HPDE6-E6E7 (cell line): Measurements from ENCODE around the gene KTN1.

Source experiments
- DNase-seq: peaks from one replicate; pipeline ENCODE4 v3.0.0; 2011; ENCODE audit warnings: missing footprints; ENCODE audit errors: extremely low spot score

The KTN1 gene

DNA sequence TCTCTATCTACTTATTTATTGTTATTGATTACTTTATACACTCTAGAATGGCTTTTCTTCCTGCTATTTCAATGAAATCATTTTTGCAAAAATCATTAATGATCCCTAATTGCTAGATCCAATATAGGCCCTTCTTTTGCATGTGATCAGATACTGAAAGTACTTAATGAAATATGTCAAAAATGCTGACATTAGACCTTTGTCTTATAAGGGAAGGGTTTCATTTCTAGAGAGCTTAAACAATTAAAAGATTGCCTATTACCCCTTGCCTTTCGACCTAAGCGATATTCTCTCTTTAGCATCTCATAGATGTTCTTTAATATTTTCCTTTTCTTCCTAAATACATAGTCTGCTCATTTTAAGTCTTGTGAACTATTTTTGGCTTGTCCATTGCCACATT, 101.1 kb downstream of the KTN1 start:
- no peak for DNase-seq

DNA sequence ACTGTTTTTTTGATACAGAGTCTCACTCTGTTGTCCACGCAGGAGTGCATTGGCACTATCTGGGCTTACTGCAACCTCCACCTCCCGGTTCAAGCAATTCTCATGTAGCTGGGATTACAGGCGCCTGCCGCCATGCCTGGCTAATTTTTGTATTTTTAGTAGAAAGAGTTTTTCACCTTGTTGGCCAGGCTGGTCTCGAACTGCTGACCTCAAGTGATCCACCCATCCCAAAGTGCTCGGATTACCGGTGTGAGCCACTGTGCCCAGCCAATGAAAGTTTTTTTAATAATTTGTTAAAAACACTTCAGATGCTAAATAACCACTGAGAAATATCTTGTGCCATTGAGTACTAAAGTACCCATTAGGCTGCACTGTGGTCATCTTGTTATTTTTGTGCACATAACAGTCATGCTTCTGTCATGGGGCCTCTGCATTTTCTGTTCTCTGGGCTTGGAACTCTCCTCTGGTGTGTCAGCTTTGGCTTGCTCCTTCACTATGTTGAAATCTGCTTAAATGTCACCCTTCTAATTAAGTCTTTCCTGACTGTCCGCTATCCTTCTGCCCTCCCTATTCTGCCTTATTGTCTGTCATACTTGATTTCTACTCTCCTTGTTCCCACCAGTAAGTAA, 105.1 kb downstream of the KTN1 start:
- no peak for DNase-seq

DNA sequence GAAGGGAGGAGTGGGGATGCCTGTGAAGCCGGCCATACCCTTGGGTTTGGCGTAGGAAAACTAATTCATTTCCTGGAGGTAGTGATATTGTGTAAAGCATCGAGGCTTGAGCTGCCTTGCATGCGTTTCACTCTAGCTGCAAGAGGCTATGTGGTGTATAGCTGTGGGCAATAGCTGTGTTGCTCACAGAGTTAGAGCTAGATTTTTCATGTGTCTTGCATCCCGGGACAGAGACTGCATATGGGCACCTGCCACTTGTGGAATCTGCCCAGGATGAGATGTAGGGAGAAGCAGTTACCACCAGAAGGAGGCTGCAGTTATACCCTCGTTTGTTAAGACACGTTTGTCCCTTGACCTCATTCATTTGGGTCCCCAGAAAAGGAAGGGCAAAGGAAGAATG, 106.7 kb downstream of the KTN1 start:
- DNase-seq = no peak

DNA sequence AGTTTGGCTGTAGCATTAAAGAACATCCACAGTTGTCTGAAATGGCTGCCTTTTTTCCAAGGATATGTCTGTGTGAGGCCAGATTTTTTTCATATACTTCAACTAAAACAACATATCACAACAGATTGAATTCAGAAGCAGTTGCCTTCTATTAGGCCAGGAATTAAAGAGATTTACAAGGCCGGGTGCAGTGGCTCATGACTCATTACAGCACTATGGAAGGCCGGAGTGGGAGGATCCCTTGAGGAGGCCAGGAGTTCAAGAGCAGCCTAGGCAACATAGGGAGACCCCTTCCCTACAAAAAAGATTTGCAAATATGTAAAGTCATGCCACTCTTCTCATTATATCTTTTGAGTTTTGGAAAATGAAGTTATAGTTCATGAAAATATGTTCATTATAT, 108.6 kb downstream of the KTN1 start:
- DNase-seq = no peak

DNA sequence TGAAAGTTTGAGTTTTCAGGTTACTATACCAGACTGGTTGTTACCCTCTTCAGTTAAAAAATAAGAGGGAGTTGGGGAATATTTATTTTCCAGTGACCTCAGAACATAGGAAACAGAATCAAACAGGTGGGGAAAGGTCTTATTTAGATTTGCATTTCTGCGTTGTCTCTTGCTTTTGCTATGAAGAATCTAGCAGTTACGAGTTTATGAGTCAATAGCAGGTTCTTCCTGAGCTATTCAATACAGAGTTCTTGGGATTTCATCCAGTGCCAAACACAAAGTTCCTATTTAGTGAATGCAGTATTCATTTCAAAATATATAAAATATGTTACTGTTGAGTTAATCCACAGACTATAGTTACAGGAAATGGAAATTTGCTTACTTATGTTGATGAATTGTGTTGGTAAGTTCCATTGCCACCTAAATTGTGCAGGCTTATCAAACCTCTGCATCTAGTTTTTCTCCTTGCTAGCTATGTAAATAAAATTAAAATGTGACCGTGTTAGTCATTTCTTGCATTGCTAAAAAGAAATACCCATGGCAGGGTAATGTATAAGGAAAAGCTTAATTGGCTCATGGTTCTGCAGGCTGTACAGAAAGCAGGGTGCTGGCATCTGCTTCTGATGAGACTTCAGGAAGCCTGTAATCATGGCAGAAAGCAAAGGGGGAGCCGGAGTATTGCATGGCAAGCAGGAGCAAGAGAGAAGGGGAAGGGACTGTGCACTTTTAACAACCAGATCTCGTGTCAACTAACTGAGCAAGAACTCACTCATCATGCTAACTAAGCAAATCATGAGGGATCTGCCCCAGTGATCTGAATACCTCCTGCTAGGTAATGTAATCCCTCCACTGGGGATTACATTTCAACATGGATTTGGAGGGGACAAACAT, 110.2 kb downstream of the KTN1 start:
- DNase-seq = no peak

DNA sequence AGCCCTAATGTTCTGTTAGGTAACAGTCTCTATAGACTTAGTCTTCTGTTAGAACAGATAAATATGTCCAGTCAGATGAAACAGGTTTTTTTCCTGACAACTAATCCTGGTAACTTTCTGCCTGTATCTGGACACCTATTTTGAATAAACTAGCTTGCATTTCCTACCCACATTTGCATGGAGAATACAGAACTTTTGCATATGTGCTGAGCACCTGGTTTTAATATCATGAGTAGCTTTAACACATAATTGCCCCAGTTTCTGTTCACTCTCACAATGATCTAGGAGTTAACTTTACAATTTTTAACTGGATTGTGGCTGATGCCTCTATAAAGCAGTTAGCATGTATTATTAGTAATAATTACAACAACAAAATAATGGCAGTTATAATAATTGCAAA, 111.7 kb downstream of the KTN1 start:
- DNase-seq = no peak

DNA sequence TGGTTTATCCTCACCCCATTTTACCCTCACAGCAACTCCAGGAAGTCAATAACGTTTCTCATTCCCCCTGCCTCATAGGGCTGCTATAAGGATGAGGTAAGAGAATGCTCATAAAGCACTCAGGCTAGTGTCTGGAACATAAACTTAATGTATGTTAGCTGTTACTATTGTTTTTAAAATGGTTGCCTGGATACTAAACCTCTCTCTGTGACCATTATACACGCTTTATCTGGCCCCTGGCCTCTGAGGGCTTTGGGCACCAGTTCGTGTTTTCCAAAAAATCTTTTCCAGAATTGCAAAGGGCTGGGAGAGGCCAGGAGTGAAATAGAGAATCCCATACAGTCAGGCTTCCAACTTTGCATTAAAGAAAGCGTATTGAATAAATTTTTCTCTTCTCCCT, 113.9 kb downstream of the KTN1 start:
- no peak for DNase-seq

DNA sequence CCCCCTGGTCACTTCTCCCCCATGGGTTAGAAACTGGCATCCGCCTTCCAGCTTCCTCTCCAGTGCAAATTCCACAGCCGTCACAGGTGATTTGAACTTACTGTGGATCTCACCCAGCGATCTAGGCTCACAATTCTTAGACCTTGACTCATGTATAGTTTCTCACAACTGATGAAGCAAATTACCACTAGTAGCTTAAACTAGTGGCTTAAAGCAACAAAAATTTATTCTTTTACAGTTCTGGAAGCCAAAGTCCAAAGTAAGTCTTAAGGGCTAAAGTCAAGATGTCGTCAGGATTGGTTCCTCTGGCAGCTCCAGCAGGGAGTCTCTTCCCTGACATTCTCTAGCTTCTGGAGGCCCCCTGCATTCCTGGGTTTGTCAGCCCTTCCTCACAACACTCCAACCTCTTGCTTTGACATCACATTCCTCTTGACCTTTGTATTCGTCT, 117.4 kb downstream of the KTN1 start:
- DNase-seq = no peak

DNA sequence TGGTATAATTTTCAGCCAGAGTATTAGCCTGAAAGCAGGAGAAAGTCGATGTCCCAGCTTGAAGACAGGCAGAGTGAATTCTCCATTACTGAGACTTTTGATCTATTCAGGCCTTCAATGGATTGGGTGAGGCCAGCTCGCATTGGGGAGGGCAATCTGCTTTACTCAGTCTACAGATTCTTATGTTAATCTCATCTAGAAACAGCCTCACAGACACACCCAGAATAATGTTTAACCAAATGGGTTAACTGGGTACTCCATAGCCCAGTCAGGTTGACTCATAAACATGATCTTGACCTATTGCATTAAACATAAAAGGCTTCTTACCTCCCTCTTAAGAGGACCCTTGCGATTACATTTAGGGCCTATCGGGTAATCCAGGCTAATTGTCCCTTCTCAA, 118.0 kb downstream of the KTN1 start:
- DNase-seq = no peak

DNA sequence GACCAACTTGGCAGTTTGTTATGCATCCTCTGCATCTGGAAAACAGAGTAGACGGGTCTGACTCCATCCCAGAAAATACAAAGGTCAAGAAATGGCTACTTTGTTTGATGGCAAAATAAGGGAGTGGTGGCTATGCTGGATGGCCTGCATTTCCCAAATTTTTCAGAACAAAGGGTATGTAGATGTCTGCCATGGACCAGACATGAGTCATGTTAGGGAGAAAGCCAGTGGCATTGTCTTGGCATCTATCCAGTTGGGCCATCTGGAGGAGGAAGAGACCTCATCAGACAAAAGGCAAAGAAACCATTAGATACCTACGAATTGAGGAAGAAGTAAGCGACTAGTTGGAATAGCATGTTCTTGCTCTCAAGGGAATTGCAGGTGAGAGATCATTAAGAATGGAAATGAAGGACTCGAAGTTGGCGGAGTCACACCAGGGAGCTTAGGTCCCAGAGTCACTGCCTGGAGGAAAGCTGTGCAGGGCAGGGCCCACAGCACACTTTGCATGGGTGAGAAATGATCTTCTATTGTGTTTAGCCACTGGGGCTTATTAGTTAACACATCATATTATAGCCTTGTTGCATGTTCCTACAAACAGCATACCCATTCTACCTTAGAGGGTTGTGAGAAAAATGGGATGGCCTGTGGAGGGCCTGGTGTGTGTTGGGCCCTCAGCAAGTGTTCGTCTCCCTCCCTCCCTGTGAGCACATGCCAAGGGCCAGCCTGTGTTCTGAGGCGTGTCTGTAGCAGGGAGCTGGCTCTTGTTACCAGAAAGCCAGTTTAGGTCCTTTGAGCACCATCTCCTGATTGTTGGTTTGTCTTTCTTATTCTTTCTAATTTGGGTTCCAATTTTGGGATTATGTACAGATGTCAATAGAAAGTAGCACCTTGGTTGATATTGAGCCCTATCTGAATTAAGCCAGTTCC, 119.4 kb downstream of the KTN1 start:
- DNase-seq = no peak

DNA sequence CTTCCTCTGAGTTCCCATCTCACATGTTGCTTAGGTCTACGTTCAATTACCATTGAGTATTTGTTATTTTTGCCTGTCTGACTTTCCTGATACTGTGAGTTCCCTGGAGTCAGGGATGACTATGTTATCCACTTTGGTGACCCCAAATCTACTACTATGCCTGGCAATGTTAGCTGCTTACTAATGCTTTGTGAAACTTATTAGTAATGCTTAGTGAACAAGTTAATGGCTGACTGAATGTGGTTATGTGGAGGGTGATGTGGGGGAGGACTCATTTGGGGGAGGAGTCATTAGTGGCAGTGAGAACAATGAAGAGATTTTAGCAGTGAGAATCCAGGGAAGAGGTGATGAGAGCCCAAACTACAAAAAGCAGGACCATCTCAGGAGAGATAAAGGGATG, 121.6 kb downstream of the KTN1 start:
- no peak for DNase-seq

DNA sequence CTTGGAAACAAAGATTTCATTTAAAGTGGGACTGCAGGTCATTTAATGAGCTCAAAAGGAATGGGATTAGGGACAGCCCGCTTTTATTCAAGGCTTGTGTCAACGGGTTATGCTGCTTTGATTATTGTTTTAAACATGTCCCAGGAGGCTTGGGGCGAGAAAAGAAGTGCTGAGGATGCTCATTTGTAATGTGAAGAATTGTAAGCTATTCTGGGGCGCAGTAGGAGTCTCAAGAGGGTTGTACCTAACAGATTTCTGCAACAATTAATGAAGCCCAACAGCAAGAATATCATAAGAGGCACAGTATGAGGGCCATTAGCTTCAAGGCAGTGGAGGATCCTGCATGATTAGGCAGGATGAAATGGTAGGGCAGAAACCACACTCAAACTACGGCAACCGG, 122.5 kb downstream of the KTN1 start:
- DNase-seq = no peak

DNA sequence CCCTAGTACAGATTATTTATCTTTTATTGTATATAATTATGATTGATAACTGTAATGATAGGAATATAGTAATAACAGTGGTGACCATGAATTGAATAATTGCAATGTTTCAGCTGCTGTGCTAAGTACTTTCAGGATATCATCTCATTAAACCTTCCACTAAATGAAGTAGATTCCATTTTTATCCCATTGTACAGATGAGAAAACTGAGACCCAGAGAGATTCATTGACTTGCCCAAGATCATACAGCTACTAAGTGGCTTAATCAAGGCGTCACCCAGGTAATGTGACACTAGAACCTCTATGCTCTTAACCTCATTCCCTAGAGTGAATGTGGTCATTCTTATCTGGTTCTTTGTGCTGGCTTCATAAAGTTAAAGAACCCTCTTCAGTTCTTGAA, 124.6 kb downstream of the KTN1 start:
- no peak for DNase-seq

DNA sequence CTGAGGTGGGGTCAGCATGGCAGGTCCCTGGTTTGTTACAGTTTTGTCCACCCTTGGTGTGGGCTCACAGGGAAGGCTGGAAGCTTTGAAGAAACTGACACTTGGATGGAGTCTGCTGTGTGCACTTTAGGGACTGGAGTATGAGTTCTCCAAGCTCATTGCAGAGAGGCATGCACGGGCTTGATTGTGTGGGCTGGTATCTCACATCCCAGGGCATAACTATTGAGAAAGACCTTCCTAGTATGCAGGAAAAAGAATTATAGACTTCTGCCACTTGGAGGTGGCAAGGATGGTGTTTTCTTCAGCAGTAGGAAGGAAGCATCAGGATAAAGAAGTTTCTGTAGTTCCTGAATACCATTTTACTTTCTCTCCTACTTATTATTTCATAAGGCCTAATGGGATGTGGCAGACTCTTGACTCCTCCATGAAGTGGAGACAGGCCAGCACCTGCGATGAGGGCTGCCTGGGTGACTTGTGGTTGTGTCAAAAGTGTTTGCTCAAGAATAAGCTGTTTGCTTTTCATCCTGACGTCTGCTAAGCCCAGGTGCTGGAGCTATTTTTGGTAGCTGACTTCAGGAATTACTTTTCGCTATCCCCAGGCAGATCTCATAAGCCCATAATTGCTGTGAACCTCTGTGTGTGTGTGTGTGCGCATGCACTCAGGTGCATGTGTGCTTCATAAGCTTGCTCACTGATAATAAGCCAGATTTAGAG, 125.8 kb downstream of the KTN1 start:
- peak; percentile 46 for DNase-seq

DNA sequence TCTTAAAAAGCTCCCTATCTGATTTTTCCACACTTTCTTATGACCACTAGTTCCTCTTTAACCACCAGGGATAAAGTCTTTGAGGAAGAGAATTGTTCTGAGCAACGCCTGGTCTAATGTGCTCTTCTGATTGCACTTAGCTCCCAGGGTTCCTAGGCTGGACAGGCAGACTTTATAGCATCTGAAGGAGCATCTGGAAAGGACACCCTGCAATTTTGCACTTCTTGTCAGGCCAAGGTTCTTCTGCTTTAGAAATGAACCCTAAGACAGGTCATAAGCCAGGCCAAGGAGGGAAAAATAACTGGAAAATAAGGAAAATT, 126.3 kb downstream of the KTN1 start:
- DNase-seq = no peak

DNA sequence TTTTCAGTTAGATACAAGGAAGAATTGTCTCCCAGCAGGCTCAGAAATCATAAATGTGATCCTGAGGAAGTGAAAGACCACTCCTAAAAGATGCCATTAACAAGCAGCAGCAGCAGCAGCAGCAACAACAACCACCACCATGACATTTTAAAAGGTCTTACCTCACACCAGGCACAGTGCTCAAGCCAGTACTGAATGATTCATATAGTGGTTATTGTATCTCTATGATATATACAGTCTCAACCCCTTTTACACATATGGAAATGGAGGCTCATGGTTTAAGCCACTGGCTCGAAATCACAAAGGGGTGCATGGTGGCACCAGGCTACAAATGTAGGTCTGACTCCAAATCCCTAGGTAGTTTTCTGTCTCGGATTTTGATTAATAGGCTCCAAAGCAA, 126.9 kb downstream of the KTN1 start:
- DNase-seq = no peak

DNA sequence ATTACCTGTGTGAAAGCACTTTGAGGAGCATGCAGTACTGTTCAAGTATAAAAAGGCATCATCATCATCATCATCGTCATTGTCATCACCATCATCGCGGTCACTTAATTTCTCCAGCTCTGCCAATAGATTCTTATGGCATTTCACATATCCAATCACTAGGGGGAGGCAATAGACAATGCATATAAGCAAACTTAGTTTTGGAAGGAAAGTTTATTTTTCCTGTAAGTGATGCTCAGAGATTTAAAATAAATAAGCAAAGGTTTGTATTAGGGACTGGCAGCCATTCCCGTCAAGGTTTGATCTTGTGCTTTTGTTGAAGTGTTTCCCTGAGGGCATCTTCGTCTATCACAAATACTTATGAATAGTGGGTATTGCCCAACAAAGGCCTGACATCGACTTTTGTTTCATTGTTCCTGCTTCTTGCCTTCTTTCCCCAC, 127.4 kb downstream of the KTN1 start:
- DNase-seq = no peak

DNA sequence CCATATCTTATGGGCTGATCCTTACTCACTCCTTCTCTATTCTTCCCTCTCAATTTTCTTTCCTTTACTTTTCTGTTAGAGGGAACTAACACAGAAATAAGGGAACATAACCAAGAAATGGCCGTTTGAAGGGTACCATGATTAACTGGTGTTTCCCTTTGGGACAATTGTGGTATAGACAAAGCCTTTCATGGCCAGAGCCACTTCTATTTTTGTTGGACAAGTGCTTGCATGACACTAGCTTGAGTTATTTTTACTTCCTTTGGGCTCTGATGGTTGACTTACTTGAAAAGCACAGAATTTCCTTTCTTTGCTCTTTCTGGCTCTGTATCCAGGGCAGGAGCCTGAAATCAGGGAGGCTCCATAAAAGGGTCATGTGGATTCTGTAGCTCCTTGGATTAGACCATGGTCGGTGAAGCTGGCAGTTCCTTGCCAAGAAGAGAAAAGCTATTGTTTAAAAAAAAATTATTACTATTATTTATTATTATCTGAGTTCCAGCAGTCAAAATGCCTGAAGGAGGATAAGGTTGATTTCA, 130.6 kb downstream of the KTN1 start:
- DNase-seq = no peak

DNA sequence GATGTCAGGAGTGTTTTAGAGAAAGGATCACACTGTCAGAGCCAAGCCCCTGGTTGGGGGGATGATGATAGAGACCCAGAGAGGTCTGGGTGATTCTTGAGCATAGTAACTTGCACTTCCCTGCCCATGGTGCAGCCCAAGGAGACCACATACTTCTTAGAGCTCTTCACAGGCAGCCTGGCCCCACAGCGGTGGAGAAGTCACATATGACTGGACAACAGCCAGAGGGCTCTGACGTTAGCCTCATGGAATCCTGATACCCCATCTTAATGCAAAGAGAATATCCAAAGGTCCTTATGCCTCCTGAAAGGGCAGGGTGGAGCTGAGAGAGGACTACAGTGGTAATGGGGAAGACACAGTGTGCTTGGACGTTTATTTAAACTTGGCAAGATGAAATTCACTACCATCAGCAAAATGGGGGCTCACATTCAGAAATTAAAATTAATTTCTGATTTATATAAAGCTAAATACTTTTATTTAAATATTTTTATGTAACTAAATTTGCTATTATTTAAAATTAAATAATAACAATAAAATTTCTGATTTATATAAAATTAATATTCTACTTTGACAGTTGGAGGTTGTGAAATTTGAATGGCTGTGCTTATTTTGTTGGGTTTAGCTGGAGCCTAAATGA, 131.3 kb downstream of the KTN1 start:
- DNase-seq = no peak

DNA sequence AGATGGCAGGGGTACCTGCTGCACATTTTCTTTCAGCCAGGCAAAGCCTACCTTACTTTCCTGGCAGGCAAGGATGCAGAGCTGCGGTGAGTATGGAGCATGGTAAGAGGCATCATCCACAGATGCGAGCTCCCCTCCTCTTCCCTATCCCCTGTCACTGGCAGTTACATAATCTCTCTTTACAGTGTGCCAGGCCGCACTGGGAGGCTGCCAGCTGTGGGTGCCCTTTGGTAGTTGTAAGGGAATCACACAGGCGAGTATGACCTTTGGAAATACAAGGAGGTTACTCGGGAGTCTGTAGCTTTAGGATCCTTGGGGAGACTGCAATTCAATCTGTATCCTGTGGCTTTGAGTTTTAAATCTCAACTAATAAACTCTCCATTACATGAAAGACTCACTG, 132.5 kb downstream of the KTN1 start:
- no peak for DNase-seq

DNA sequence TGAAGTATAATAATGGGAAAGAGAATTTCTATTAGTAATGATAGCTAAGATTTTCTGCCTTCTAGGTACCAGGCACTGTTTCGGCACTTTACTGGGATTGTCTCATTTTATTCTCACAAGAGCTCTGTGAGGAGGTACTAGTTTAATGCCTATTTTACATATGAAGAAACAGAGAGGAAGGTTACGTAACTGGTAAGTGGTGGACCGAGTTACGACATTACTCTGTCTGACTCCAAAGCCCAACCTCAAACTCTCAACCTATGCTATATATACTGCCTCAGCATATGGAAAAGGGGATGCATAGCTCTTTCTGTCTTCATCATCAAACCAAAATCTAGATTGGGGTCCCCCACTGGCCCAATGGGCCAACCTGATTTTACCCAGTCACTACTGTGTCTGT, 133.5 kb downstream of the KTN1 start:
- no peak for DNase-seq
